Measurements from ENCODE around the gene GPSM1.

GPSM1 gene

GRCh38 chr9:136363949-136364748, 36.8 kb downstream of the GPSM1 start:
- DNase-seq: no peak

GRCh38 chr9:136364942-136365774, 37.8 kb downstream of the GPSM1 start:
- peak; percentile 16 for DNase-seq

- no peak for DNase-seq
Observed at GRCh38 chr9:136365775-136366222, 38.5 kb downstream of the GPSM1 start.

GRCh38 chr9:136366826-136367225, 39.5 kb downstream of the GPSM1 start:
- DNase-seq: no peak

- DNase-seq: no peak
Observed at GRCh38 chr9:136367296-136368145, 40.2 kb downstream of the GPSM1 start.

- no peak for DNase-seq
Observed at GRCh38 chr9:136368190-136368589, 40.9 kb downstream of the GPSM1 start.

- no peak for DNase-seq
Observed at GRCh38 chr9:136370037-136370436, 42.7 kb downstream of the GPSM1 start.

GRCh38 chr9:136370687-136371532, 43.6 kb downstream of the GPSM1 start:
- DNase-seq: no peak

- DNase-seq: no peak
Observed at GRCh38 chr9:136371533-136371880, 44.2 kb downstream of the GPSM1 start.

GRCh38 chr9:136372006-136372405, 44.7 kb downstream of the GPSM1 start:
- no peak for DNase-seq

- DNase-seq: no peak
Observed at GRCh38 chr9:136372561-136373299, 45.4 kb downstream of the GPSM1 start.

- peak; percentile 61 for DNase-seq
Observed at GRCh38 chr9:136373300-136374182, 46.2 kb downstream of the GPSM1 start, which contains the start of gene CARD9. TSS of gene CARD9 (minus strand) at chr9:136373669. CDS start at chr9:136372078, 1,591 bp downstream.

- DNase-seq: no peak
Observed at GRCh38 chr9:136374183-136374575, 46.8 kb downstream of the GPSM1 start.

GRCh38 chr9:136375096-136375495, 47.8 kb downstream of the GPSM1 start:
- no peak for DNase-seq

- DNase-seq: no peak
Observed at GRCh38 chr9:136376457-136376856, 49.1 kb downstream of the GPSM1 start.

GRCh38 chr9:136377341-136378169, 50.2 kb downstream of the GPSM1 start:
- no peak for DNase-seq

- DNase-seq: no peak
Observed at GRCh38 chr9:136378170-136379002, 51.0 kb downstream of the GPSM1 start.

GRCh38 chr9:136379003-136379287, 51.6 kb downstream of the GPSM1 start:
- no peak for DNase-seq

GRCh38 chr9:136379401-136379800, 52.1 kb downstream of the GPSM1 start:
- no peak for DNase-seq

Measured in NCI-H2171 (cell line).